Muscle layer of colon (tissue), 2 donors: ENCODE measurements around the gene HTT.

Experiments
- H3K27ac ChIP-seq: one replicate; pipeline ENCODE4 v1.7.0; 2013; ENCODE audit warnings: low read depth, mild to moderate bottlenecking, low read length, moderate library complexity
- H3K27me3 ChIP-seq, 2 donors: one replicate each; pipeline ENCODE4 v1.7.0; 2013; ENCODE audit warnings: low read length in 2 of 2, mild to moderate bottlenecking in 2 of 2; ENCODE audit not compliant: insufficient read depth in 2 of 2, control insufficient read depth in 1 of 2
- H3K36me3 ChIP-seq: one replicate; pipeline ENCODE4 v1.7.0; 2013; ENCODE audit warnings: mild to moderate bottlenecking, low read length; ENCODE audit not compliant: insufficient read depth
- H3K4me1 ChIP-seq: one replicate; pipeline ENCODE4 v1.7.0; 2013; ENCODE audit warnings: mild to moderate bottlenecking, low read length; ENCODE audit not compliant: insufficient read depth
- H3K4me3 ChIP-seq, 2 donors: one replicate each; pipeline ENCODE4 v1.7.0; 2013; ENCODE audit warnings: low read length in 2 of 2, low read depth in 1 of 2, mild to moderate bottlenecking in 1 of 2, moderate library complexity in 1 of 2
- H3K9ac ChIP-seq: one replicate; pipeline ENCODE4 v1.7.0; 2013; ENCODE audit warnings: low read length
- H3K9me3 ChIP-seq: one replicate; pipeline ENCODE4 v1.7.0; 2013; ENCODE audit warnings: mild to moderate bottlenecking, low read length
- donor health status: abdominal sarcoma.
- donor health status: Adenocarcinoma of cecum.

HTT gene

GRCh38 chr4:3225936-3226335, 151.5 kb downstream of the HTT start:
- H3K4me1 ChIP-seq: no peaks in the 10 kb centered on the region
- peaks cover 64% of the 10 kb centered on the region for H3K36me3 ChIP-seq
- no peak overlapping the region for H3K27ac ChIP-seq
- H3K9ac ChIP-seq: no peak overlapping the region
- H3K9me3 ChIP-seq: no peaks in the 10 kb centered on the region
- no peak overlapping the region for H3K4me3 ChIP-seq
- H3K27me3 ChIP-seq: no peaks in the 10 kb centered on the region

- Histone ChIP-seq H3K27me3 (no peaks in the 10 kb centered on the region), H3K9me3 (no peaks in the 10 kb centered on the region), H3K9ac (no peak overlapping the region), H3K36me3 (peaks cover 68% of the 10 kb centered on the region), H3K4me1 (no peaks in the 10 kb centered on the region), H3K27ac (no peak overlapping the region), H3K4me3 (no peak overlapping the region)
These were observed 152.0 kb downstream of the HTT start for GRCh38 chr4:3226467-3226866.

- H3K27me3 ChIP-seq: no peaks in the 10 kb centered on the region
- no peak overlapping the region for H3K4me3 ChIP-seq
- peaks cover 68% of the 10 kb centered on the region for H3K36me3 ChIP-seq
- no peaks in the 10 kb centered on the region for H3K9me3 ChIP-seq
- no peaks in the 10 kb centered on the region for H3K4me1 ChIP-seq
- H3K27ac ChIP-seq: no peak overlapping the region
- no peak overlapping the region for H3K9ac ChIP-seq
These were observed 152.5 kb downstream of the HTT start for GRCh38 chr4:3226944-3227343.

GRCh38 chr4:3227878-3228675, 153.6 kb downstream of the HTT start:
- H3K36me3 ChIP-seq: peaks cover 70% of the 10 kb centered on the region
- H3K4me1 ChIP-seq: no peaks in the 10 kb centered on the region
- H3K27ac ChIP-seq: no peak overlapping the region

GRCh38 chr4:3228881-3229280, 154.4 kb downstream of the HTT start:
- no peaks in the 10 kb centered on the region for H3K9me3 ChIP-seq
- no peak overlapping the region for H3K4me3 ChIP-seq
- peaks cover 70% of the 10 kb centered on the region for H3K36me3 ChIP-seq
- H3K9ac ChIP-seq: no peak overlapping the region
- H3K4me1 ChIP-seq: no peaks in the 10 kb centered on the region
- H3K27ac ChIP-seq: no peak overlapping the region
- no peaks in the 10 kb centered on the region for H3K27me3 ChIP-seq

More at GRCh38 chr4:3227878-3228675, 153.6 kb downstream of the HTT start:
- Histone ChIP-seq H3K9me3 (no peaks in the 10 kb centered on the region), H3K27me3 (no peaks in the 10 kb centered on the region), H3K4me3 (no peak overlapping the region), H3K9ac (no peak overlapping the region)

- Histone ChIP-seq H3K9ac (no peak overlapping the region), H3K4me1 (no peaks in the 10 kb centered on the region), H3K36me3 (peaks cover 68% of the 10 kb centered on the region), H3K4me3 (no peak overlapping the region), H3K9me3 (no peaks in the 10 kb centered on the region), H3K27ac (no peak overlapping the region), H3K27me3 (no peaks in the 10 kb centered on the region)
These were observed 154.8 kb downstream of the HTT start for GRCh38 chr4:3229328-3229727.

GRCh38 chr4:3229964-3230363, 155.5 kb downstream of the HTT start:
- Histone ChIP-seq H3K4me1 (no peaks in the 10 kb centered on the region), H3K9me3 (no peaks in the 10 kb centered on the region), H3K4me3 (no peak overlapping the region), H3K9ac (no peak overlapping the region), H3K27me3 (no peaks in the 10 kb centered on the region), H3K36me3 (peaks cover 63% of the 10 kb centered on the region), H3K27ac (no peak overlapping the region)

- Histone ChIP-seq H3K36me3 (peaks cover 73% of the 10 kb centered on the region), H3K9me3 (no peaks in the 10 kb centered on the region), H3K27me3 (no peaks in the 10 kb centered on the region), H3K9ac (no peak overlapping the region), H3K27ac (no peak overlapping the region), H3K4me1 (no peaks in the 10 kb centered on the region), H3K4me3 (no peak overlapping the region)
These were observed 157.0 kb downstream of the HTT start for GRCh38 chr4:3231471-3231870.

GRCh38 chr4:3232001-3232400, 157.5 kb downstream of the HTT start:
- Histone ChIP-seq H3K4me3 (no peak overlapping the region), H3K9ac (no peak overlapping the region), H3K27ac (no peak overlapping the region), H3K36me3 (peaks cover 77% of the 10 kb centered on the region), H3K9me3 (no peaks in the 10 kb centered on the region), H3K4me1 (no peaks in the 10 kb centered on the region), H3K27me3 (no peaks in the 10 kb centered on the region)

- no peak overlapping the region for H3K4me3 ChIP-seq
- no peaks in the 10 kb centered on the region for H3K27me3 ChIP-seq
- H3K4me1 ChIP-seq: no peaks in the 10 kb centered on the region
- no peaks in the 10 kb centered on the region for H3K9me3 ChIP-seq
- no peak overlapping the region for H3K9ac ChIP-seq
- H3K36me3 ChIP-seq: peaks cover 77% of the 10 kb centered on the region
- no peak overlapping the region for H3K27ac ChIP-seq
These were observed 158.4 kb downstream of the HTT start for GRCh38 chr4:3232871-3233271.

GRCh38 chr4:3233391-3234071, 159.1 kb downstream of the HTT start:
- H3K27ac ChIP-seq: no peak overlapping the region
- H3K9ac ChIP-seq: no peak overlapping the region
- H3K4me1 ChIP-seq: no peaks in the 10 kb centered on the region
- no peak overlapping the region for H3K4me3 ChIP-seq
- H3K9me3 ChIP-seq: no peaks in the 10 kb centered on the region
- H3K27me3 ChIP-seq: no peaks in the 10 kb centered on the region
- H3K36me3 ChIP-seq: peaks cover 78% of the 10 kb centered on the region
